Measurements from ENCODE around the gene CCDC187. TPM values are rescaled to one million over a fixed set of nuclear protein-coding genes. Genes with fewer than 3 reads are reported as not detected.

The CCDC187 gene
- total and polyA plus RNA-seq, 4 donors: 2.0 to 16.8 (median 6.8) TPM

GRCh38 chr9:136259836-136260235 lies 44.1 kb downstream of the CCDC187 start:
- no peak overlapping the region for H3K27ac ChIP-seq (ENCODE audit: low read depth in 1 of 2, low read length in 1 of 2)
- no peaks in the 10 kb centered on the region for H3K36me3 ChIP-seq (ENCODE audit: control insufficient read depth in 4 of 4, insufficient read depth in 4 of 4, low read length in 4 of 4)
- no peaks in the 10 kb centered on the region for H3K27me3 ChIP-seq (ENCODE audit: control insufficient read depth in 3 of 3, insufficient read depth in 3 of 3, low read length in 2 of 3)
- H3K9me3 ChIP-seq (ENCODE audit: control insufficient read depth in 4 of 4, insufficient read depth in 3 of 4, low read length in 3 of 4): peaks cover 0 to 3% (median 0%) of the 10 kb centered on the region in 4 donors
- no peak for TF ChIP-seq CTCF (IDR thresholded peaks at IDR 0.05; ENCODE audit: control extremely low read depth, extremely low read depth)
- no peaks in the 10 kb centered on the region for H3K4me1 ChIP-seq (ENCODE audit: control insufficient read depth in 5 of 5, insufficient read depth in 5 of 5, low read length in 5 of 5)
- no peak overlapping the region for H3K9ac ChIP-seq (ENCODE audit: insufficient read depth in 1 of 2, low read length in 2 of 2)
- DNase-seq (no peak), ATAC-seq (ENCODE audit: insufficient read depth, low FRiP score) (no peak)
- WGBS, 2 donors: 89 to 93% methylated on average over 17 of the region's 17 CpGs
- no peak overlapping the region for H3K4me3 ChIP-seq

GRCh38 chr9:136259517-136259813 lies 44.4 kb downstream of the CCDC187 start:
- ATAC-seq (ENCODE audit: insufficient read depth, low FRiP score) (no peak), DNase-seq (no peak)
- no peak for TF ChIP-seq CTCF (IDR thresholded peaks at IDR 0.05; ENCODE audit: control extremely low read depth, extremely low read depth)
- WGBS, 2 donors: 54 to 58% methylated on average over 4 of the region's 4 CpGs
- Histone ChIP-seq H3K9me3 (ENCODE audit: control insufficient read depth in 4 of 4, insufficient read depth in 3 of 4, low read length in 3 of 4) (peaks cover 0 to 3% (median 0%) of the 10 kb centered on the region in 4 donors), H3K27ac (ENCODE audit: low read depth in 1 of 2, low read length in 1 of 2) (no peak overlapping the region), H3K36me3 (ENCODE audit: control insufficient read depth in 4 of 4, insufficient read depth in 4 of 4, low read length in 4 of 4) (no peaks in the 10 kb centered on the region), H3K27me3 (ENCODE audit: control insufficient read depth in 3 of 3, insufficient read depth in 3 of 3, low read length in 2 of 3) (no peaks in the 10 kb centered on the region), H3K9ac (ENCODE audit: insufficient read depth in 1 of 2, low read length in 2 of 2) (no peak overlapping the region), H3K4me1 (ENCODE audit: control insufficient read depth in 5 of 5, insufficient read depth in 5 of 5, low read length in 5 of 5) (no peaks in the 10 kb centered on the region), H3K4me3 (no peak overlapping the region)

GRCh38 chr9:136258786-136259516 lies 44.9 kb downstream of the CCDC187 start:
- Histone ChIP-seq H3K4me3 (no peak overlapping the region), H3K27ac (ENCODE audit: low read depth in 1 of 2, low read length in 1 of 2) (no peak overlapping the region), H3K9ac (ENCODE audit: insufficient read depth in 1 of 2, low read length in 2 of 2) (no peak overlapping the region), H3K36me3 (ENCODE audit: control insufficient read depth in 4 of 4, insufficient read depth in 4 of 4, low read length in 4 of 4) (no peaks in the 10 kb centered on the region), H3K4me1 (ENCODE audit: control insufficient read depth in 5 of 5, insufficient read depth in 5 of 5, low read length in 5 of 5) (no peaks in the 10 kb centered on the region), H3K27me3 (ENCODE audit: control insufficient read depth in 3 of 3, insufficient read depth in 3 of 3, low read length in 2 of 3) (no peaks in the 10 kb centered on the region), H3K9me3 (ENCODE audit: control insufficient read depth in 4 of 4, insufficient read depth in 3 of 4, low read length in 3 of 4) (peaks cover 0 to 3% (median 0%) of the 10 kb centered on the region in 4 donors)
- TF ChIP-seq CTCF (IDR thresholded peaks at IDR 0.05; ENCODE audit: control extremely low read depth, extremely low read depth): no peak
- DNase-seq (no peak), ATAC-seq (ENCODE audit: insufficient read depth, low FRiP score) (no peak)
- 74 to 76% methylated on average over 22 of the region's 22 CpGs for WGBS, 2 donors

GRCh38 chr9:136258299-136258625 lies 45.6 kb downstream of the CCDC187 start:
- no peak for DNase-seq
- no peaks in the 10 kb centered on the region for H3K27me3 ChIP-seq (ENCODE audit: control insufficient read depth in 3 of 3, insufficient read depth in 3 of 3, low read length in 2 of 3)
- 77 to 92% methylated on average over 13 of the region's 13 CpGs for WGBS, 2 donors

More at GRCh38 chr9:136258299-136258625, 45.6 kb downstream of the CCDC187 start:
- no peak overlapping the region for H3K4me3 ChIP-seq
- no peaks in the 10 kb centered on the region for H3K36me3 ChIP-seq (ENCODE audit: control insufficient read depth in 4 of 4, insufficient read depth in 4 of 4, low read length in 4 of 4)
- H3K27ac ChIP-seq (ENCODE audit: low read depth in 1 of 2, low read length in 1 of 2): no peak overlapping the region
- no peak for ATAC-seq (ENCODE audit: insufficient read depth, low FRiP score)
- peaks cover 0 to 3% (median 0%) of the 10 kb centered on the region in 4 donors for H3K9me3 ChIP-seq (ENCODE audit: control insufficient read depth in 4 of 4, insufficient read depth in 3 of 4, low read length in 3 of 4)
- no peaks in the 10 kb centered on the region for H3K4me1 ChIP-seq (ENCODE audit: control insufficient read depth in 5 of 5, insufficient read depth in 5 of 5, low read length in 5 of 5)
- TF ChIP-seq CTCF (IDR thresholded peaks at IDR 0.05; ENCODE audit: control extremely low read depth, extremely low read depth): no peak
- H3K9ac ChIP-seq (ENCODE audit: insufficient read depth in 1 of 2, low read length in 2 of 2): no peak overlapping the region
